Activated T-cell treated with anti-CD3 and anti-CD28 coated beads, Interleukin-2, amount 50 U/mL, for 72 hours (primary cell): ENCODE measurements around the gene RTL5. TPM values are rescaled to one million over a fixed set of nuclear protein-coding genes. Genes with fewer than 3 reads are reported as not detected.

ENCODE experiments used
- ATAC-seq, 2 donors: fragments of 150-1000 bp; cut with Tn5 transposase; replicated peaks in 1 of 2; 2 replicates each; pipeline ENCODE4 v1.10.0; 2021; ENCODE audit warnings: moderate library complexity in 2 of 2, mild to moderate bottlenecking in 1 of 2
- DNase-seq, 2 donors: peaks; one replicate each; pipeline ENCODE4 v3.0.0; 2021 to 2022; ENCODE audit warnings: mixed read lengths in 1 of 2
- H3K27ac Mint-ChIP-seq: one replicate; pipeline ENCODE4 v1.8.0; 2022; ENCODE audit warnings: mild to moderate bottlenecking, moderate library complexity, mixed read lengths
- H3K27me3 Mint-ChIP-seq: one replicate; pipeline ENCODE4 v1.8.0; 2022; ENCODE audit warnings: low read depth, mixed read lengths
- H3K36me3 Mint-ChIP-seq, 2 donors: one replicate each; pipeline ENCODE4 v1.8.0; 2022; ENCODE audit warnings: mixed read lengths in 2 of 2, mild to moderate bottlenecking in 1 of 2; ENCODE audit not compliant: insufficient read depth in 2 of 2
- H3K4me1 Mint-ChIP-seq: one replicate; pipeline ENCODE4 v1.8.0; 2022; ENCODE audit warnings: low read depth, mixed read lengths
- H3K4me3 Mint-ChIP-seq, 2 donors: one replicate each; pipeline ENCODE4 v1.8.0; 2022; ENCODE audit warnings: mild to moderate bottlenecking in 2 of 2, mixed read lengths in 2 of 2, moderate library complexity in 2 of 2
- H3K9me3 Mint-ChIP-seq, 2 donors: one replicate each; pipeline ENCODE4 v1.8.0; 2022; ENCODE audit warnings: mixed read lengths in 2 of 2
- total RNA-seq, 2 donors: library from RNA; stranded (reverse); gene quantifications; one replicate each; pipeline ENCODE4 v1.2.3, GENCODE V29; 2022

The RTL5 gene
- total RNA-seq, 2 donors from 2014 or later: 0.17 to 0.74 TPM

GRCh38 chrX:72126539-72127140 is 5.1 kb downstream of the RTL5 start:
- DNase-seq: peak; percentile 83 to 85
- peaks cover 13% of the 10 kb centered on the region for H3K4me1 Mint-ChIP-seq
- no peaks in the 10 kb centered on the region for H3K36me3 Mint-ChIP-seq
- peaks cover 84% of the 10 kb centered on the region for H3K27me3 Mint-ChIP-seq
- H3K4me3 Mint-ChIP-seq: no peak overlapping the region
- peak; percentile 85 to 87 for ATAC-seq
- H3K9me3 Mint-ChIP-seq: no peaks in the 10 kb centered on the region
- no peak overlapping the region for H3K27ac Mint-ChIP-seq

GRCh38 chrX:72126048-72126415 is 5.7 kb downstream of the RTL5 start:
- DNase-seq (no peak), ATAC-seq (peak in 1 of 2 donors; percentile 3)
- peaks cover 19% of the 10 kb centered on the region for H3K4me1 Mint-ChIP-seq
- H3K27ac Mint-ChIP-seq: no peak overlapping the region
- H3K36me3 Mint-ChIP-seq: no peaks in the 10 kb centered on the region
- no peaks in the 10 kb centered on the region for H3K9me3 Mint-ChIP-seq
- no peak overlapping the region for H3K4me3 Mint-ChIP-seq
- peaks cover 84% of the 10 kb centered on the region for H3K27me3 Mint-ChIP-seq

GRCh38 chrX:72125331-72126047 is 6.2 kb downstream of the RTL5 start:
- no peak for DNase-seq
- Mint-ChIP-seq H3K36me3 (no peaks in the 10 kb centered on the region), H3K27ac (no peak overlapping the region), H3K4me3 (no peak overlapping the region), H3K27me3 (peaks cover 80% of the 10 kb centered on the region), H3K9me3 (no peaks in the 10 kb centered on the region), H3K4me1 (peaks cover 19% of the 10 kb centered on the region)
- ATAC-seq: no peak

GRCh38 chrX:72124540-72125201 is 7.0 kb downstream of the RTL5 start:
- Mint-ChIP-seq H3K9me3 (no peaks in the 10 kb centered on the region), H3K36me3 (no peaks in the 10 kb centered on the region), H3K4me1 (peaks cover 19% of the 10 kb centered on the region), H3K27ac (no peak overlapping the region), H3K4me3 (no peak overlapping the region), H3K27me3 (peaks cover 76% of the 10 kb centered on the region)
- DNase-seq (no peak), ATAC-seq (no peak)

- Mint-ChIP-seq H3K4me1 (peaks cover 19% of the 10 kb centered on the region), H3K27me3 (peaks cover 67% of the 10 kb centered on the region), H3K36me3 (no peaks in the 10 kb centered on the region), H3K27ac (no peak overlapping the region), H3K9me3 (no peaks in the 10 kb centered on the region), H3K4me3 (no peak overlapping the region)
- no peak for ATAC-seq
- DNase-seq: no peak
These were observed 8.1 kb downstream of the RTL5 start for GRCh38 chrX:72123471-72124185.

GRCh38 chrX:72122621-72123337 is 8.9 kb downstream of the RTL5 start:
- Mint-ChIP-seq H3K4me1 (peaks cover 19% of the 10 kb centered on the region), H3K27ac (no peak overlapping the region), H3K27me3 (peaks cover 58% of the 10 kb centered on the region), H3K9me3 (no peaks in the 10 kb centered on the region), H3K36me3 (no peaks in the 10 kb centered on the region), H3K4me3 (no peak overlapping the region)
- ATAC-seq (no peak), DNase-seq (no peak)

GRCh38 chrX:72121383-72121782 is 10.3 kb downstream of the RTL5 start:
- H3K4me1 Mint-ChIP-seq: peaks cover 19% of the 10 kb centered on the region
- peak; percentile 46 to 54 for DNase-seq
- H3K27me3 Mint-ChIP-seq: peaks cover 55% of the 10 kb centered on the region
- ATAC-seq: peak; percentile 89 to 91
- peak overlapping the region; percentile 35 to 55 for H3K4me3 Mint-ChIP-seq
- no peaks in the 10 kb centered on the region for H3K36me3 Mint-ChIP-seq
- H3K27ac Mint-ChIP-seq: no peak overlapping the region
- H3K9me3 Mint-ChIP-seq: no peaks in the 10 kb centered on the region

- Mint-ChIP-seq H3K4me1 (peaks cover 19% of the 10 kb centered on the region), H3K36me3 (no peaks in the 10 kb centered on the region), H3K27ac (no peak overlapping the region), H3K4me3 (peak overlapping the region in 1 of 2 donors; percentile 55), H3K9me3 (no peaks in the 10 kb centered on the region), H3K27me3 (peaks cover 54% of the 10 kb centered on the region)
- DNase-seq (no peak), ATAC-seq (no peak)
These were observed 10.9 kb downstream of the RTL5 start for GRCh38 chrX:72120837-72121236.

- DNase-seq (no peak), ATAC-seq (no peak)
- H3K36me3 Mint-ChIP-seq: no peaks in the 10 kb centered on the region
- H3K4me3 Mint-ChIP-seq: no peak overlapping the region
- no peak overlapping the region for H3K27ac Mint-ChIP-seq
- peaks cover 43% of the 10 kb centered on the region for H3K27me3 Mint-ChIP-seq
- no peaks in the 10 kb centered on the region for H3K9me3 Mint-ChIP-seq
- H3K4me1 Mint-ChIP-seq: peaks cover 8% of the 10 kb centered on the region
These were observed 14.0 kb downstream of the RTL5 start for GRCh38 chrX:72117636-72118210.

- no peaks in the 10 kb centered on the region for H3K36me3 Mint-ChIP-seq
- DNase-seq (no peak), ATAC-seq (no peak)
- H3K9me3 Mint-ChIP-seq: no peaks in the 10 kb centered on the region
- peaks cover 52% of the 10 kb centered on the region for H3K27me3 Mint-ChIP-seq
- H3K27ac Mint-ChIP-seq: no peak overlapping the region
- H3K4me3 Mint-ChIP-seq: no peak overlapping the region
- no peaks in the 10 kb centered on the region for H3K4me1 Mint-ChIP-seq
These were observed 16.3 kb downstream of the RTL5 start for GRCh38 chrX:72115380-72115779.

GRCh38 chrX:72114807-72115206 is 16.9 kb downstream of the RTL5 start:
- Mint-ChIP-seq H3K9me3 (no peaks in the 10 kb centered on the region), H3K27me3 (peaks cover 50% of the 10 kb centered on the region), H3K4me1 (no peaks in the 10 kb centered on the region), H3K27ac (no peak overlapping the region), H3K4me3 (no peak overlapping the region), H3K36me3 (no peaks in the 10 kb centered on the region)
- no peak for ATAC-seq
- no peak for DNase-seq

- Mint-ChIP-seq H3K36me3 (no peaks in the 10 kb centered on the region), H3K4me1 (no peaks in the 10 kb centered on the region), H3K9me3 (no peaks in the 10 kb centered on the region), H3K27ac (no peak overlapping the region), H3K4me3 (peak overlapping the region in 1 of 2 donors; percentile 12), H3K27me3 (peaks cover 47% of the 10 kb centered on the region)
- no peak for DNase-seq
- no peak for ATAC-seq
These were observed 17.4 kb downstream of the RTL5 start for GRCh38 chrX:72114306-72114705.
